Stomach smooth muscle (tissue), 2 donors: ENCODE results near the gene C1orf141.

Source experiments
- H3K27ac ChIP-seq: one replicate; pipeline ENCODE4 v1.7.0; 2013; ENCODE audit warnings: mild to moderate bottlenecking, low read length, inconsistent platforms
- H3K27me3 ChIP-seq, 2 donors: one replicate each; pipeline ENCODE4 v1.7.0; 2013; ENCODE audit warnings: low read length in 2 of 2; ENCODE audit not compliant: insufficient read depth in 2 of 2, control insufficient read depth in 1 of 2
- H3K36me3 ChIP-seq, 2 donors: one replicate each; pipeline ENCODE4 v1.7.0; 2013; ENCODE audit warnings: low read length in 2 of 2; ENCODE audit not compliant: control insufficient read depth in 2 of 2, insufficient read depth in 2 of 2
- H3K4me1 ChIP-seq: one replicate; pipeline ENCODE4 v1.7.0; 2013; ENCODE audit warnings: low read length; ENCODE audit not compliant: control insufficient read depth, insufficient read depth
- H3K4me3 ChIP-seq, 2 donors: one replicate each; pipeline ENCODE4 v1.7.0; 2013; ENCODE audit warnings: low read length in 2 of 2
- H3K9ac ChIP-seq, 2 donors: one replicate each; pipeline ENCODE4 v1.7.0; 2013; ENCODE audit warnings: low read length in 2 of 2, mild to moderate bottlenecking in 1 of 2
- H3K9me3 ChIP-seq, 2 donors: one replicate each; pipeline ENCODE4 v1.7.0; 2013; ENCODE audit warnings: low read length in 2 of 2; ENCODE audit not compliant: control insufficient read depth in 2 of 2
- donor health status: healthy.
- donor health status: Pancreatic carcinoma.

The C1orf141 gene

GRCh38 chr1:67059346-67059745, 75.4 kb downstream of the C1orf141 start:
- Histone ChIP-seq H3K36me3 (no peaks in the 10 kb centered on the region), H3K9ac (no peak overlapping the region), H3K27me3 (no peaks in the 10 kb centered on the region), H3K4me1 (peaks cover 5% of the 10 kb centered on the region), H3K27ac (no peak overlapping the region), H3K9me3 (no peaks in the 10 kb centered on the region), H3K4me3 (no peak overlapping the region)

GRCh38 chr1:67058761-67059160, 76.0 kb downstream of the C1orf141 start:
- Histone ChIP-seq H3K36me3 (no peaks in the 10 kb centered on the region), H3K9me3 (no peaks in the 10 kb centered on the region), H3K4me1 (peaks cover 6% of the 10 kb centered on the region), H3K27me3 (no peaks in the 10 kb centered on the region), H3K4me3 (no peak overlapping the region), H3K9ac (no peak overlapping the region), H3K27ac (no peak overlapping the region)

GRCh38 chr1:67058242-67058641, 76.5 kb downstream of the C1orf141 start:
- Histone ChIP-seq H3K27ac (no peak overlapping the region), H3K9ac (no peak overlapping the region), H3K9me3 (no peaks in the 10 kb centered on the region), H3K4me1 (peaks cover 6% of the 10 kb centered on the region), H3K36me3 (no peaks in the 10 kb centered on the region), H3K4me3 (no peak overlapping the region), H3K27me3 (no peaks in the 10 kb centered on the region)

- Histone ChIP-seq H3K9ac (peak within 1 kb of the TSS; percentile 91 to 93), H3K27me3 (no peaks in the 10 kb centered on the region), H3K4me3 (peak within 1 kb of the TSS; percentile 90 to 96), H3K36me3 (peaks cover 0 to 3% of the 10 kb centered on the region in 2 donors), H3K27ac (peak within 1 kb of the TSS; percentile 94), H3K9me3 (no peaks in the 10 kb centered on the region), H3K4me1 (peaks cover 6% of the 10 kb centered on the region)
Observed at GRCh38 chr1:67053785-67054772, 80.7 kb downstream of the C1orf141 start, which contains the start of gene SLC35D1. SLC35D1 (minus strand) TSS chr1:67054148; CDS start chr1:67054013, 135 bp downstream.

- H3K9me3 ChIP-seq = no peaks in the 10 kb centered on the region
- peak overlapping the region; percentile 94 for H3K27ac ChIP-seq
- H3K27me3 ChIP-seq = no peaks in the 10 kb centered on the region
- H3K9ac ChIP-seq = peak overlapping the region; percentile 91 to 93
- H3K4me1 ChIP-seq = peaks cover 6% of the 10 kb centered on the region
- peak overlapping the region; percentile 90 to 96 for H3K4me3 ChIP-seq
- peaks cover 0 to 4% of the 10 kb centered on the region in 2 donors for H3K36me3 ChIP-seq
Observed at GRCh38 chr1:67053535-67053784, 81.3 kb downstream of the C1orf141 start.

- Histone ChIP-seq H3K4me3 (peak overlapping the region; percentile 90 to 96), H3K4me1 (peaks cover 6% of the 10 kb centered on the region), H3K36me3 (peaks cover 2 to 9% of the 10 kb centered on the region in 2 donors), H3K9ac (peak overlapping the region; percentile 91 to 93), H3K9me3 (no peaks in the 10 kb centered on the region), H3K27me3 (no peaks in the 10 kb centered on the region), H3K27ac (peak overlapping the region; percentile 94)
Observed at GRCh38 chr1:67052741-67053534, 81.8 kb downstream of the C1orf141 start.

- H3K4me1 ChIP-seq = peaks cover 6% of the 10 kb centered on the region
- no peaks in the 10 kb centered on the region for H3K9me3 ChIP-seq
- no peak overlapping the region for H3K4me3 ChIP-seq
- H3K27ac ChIP-seq = no peak overlapping the region
- peaks cover 5 to 19% of the 10 kb centered on the region in 2 donors for H3K36me3 ChIP-seq
- H3K9ac ChIP-seq = peak overlapping the region in 1 of 2 donors; percentile 91
- H3K27me3 ChIP-seq = no peaks in the 10 kb centered on the region
Observed at GRCh38 chr1:67051196-67051595, 83.6 kb downstream of the C1orf141 start.

DNA sequence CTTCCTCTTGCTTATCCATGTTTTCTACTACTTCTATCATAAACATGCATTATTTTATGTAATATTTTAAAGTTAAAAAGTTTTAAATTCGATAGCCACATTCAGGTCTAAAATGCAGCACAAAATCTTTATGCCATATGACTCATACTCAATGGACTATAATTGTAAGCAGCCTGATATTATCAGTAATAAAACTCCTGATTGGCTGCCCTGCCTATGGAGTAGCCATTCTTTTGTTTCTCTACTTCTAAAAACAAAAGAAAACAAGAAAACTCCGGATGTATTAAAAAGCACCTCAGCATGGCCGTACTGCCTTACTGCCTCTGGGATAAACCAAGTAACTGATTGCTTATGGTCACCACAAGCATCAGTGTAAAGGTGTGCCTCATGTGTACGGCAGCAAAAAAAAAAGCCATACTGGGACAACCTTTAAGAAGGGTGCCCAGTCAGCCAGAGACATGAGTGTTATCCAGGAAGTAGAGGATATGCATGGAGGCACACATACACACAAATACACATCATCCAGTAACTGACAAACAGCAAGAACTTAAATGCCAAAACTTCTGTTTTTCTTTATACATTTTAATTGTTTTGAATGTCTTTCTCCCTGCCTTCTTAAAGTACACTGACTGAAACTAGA, 90.0 kb downstream of the C1orf141 start:
- Histone ChIP-seq H3K9me3 (no peaks in the 10 kb centered on the region), H3K27me3 (no peaks in the 10 kb centered on the region), H3K36me3 (peaks cover 24 to 35% of the 10 kb centered on the region in 2 donors), H3K9ac (no peak overlapping the region), H3K4me1 (peaks cover 2% of the 10 kb centered on the region), H3K4me3 (no peak overlapping the region), H3K27ac (no peak overlapping the region)

GRCh38 chr1:67043366-67043765, 91.4 kb downstream of the C1orf141 start:
- H3K27ac ChIP-seq = no peak overlapping the region
- no peak overlapping the region for H3K4me3 ChIP-seq
- H3K4me1 ChIP-seq = peaks cover 2% of the 10 kb centered on the region
- H3K9ac ChIP-seq = no peak overlapping the region
- peaks cover 27 to 39% of the 10 kb centered on the region in 2 donors for H3K36me3 ChIP-seq
- no peaks in the 10 kb centered on the region for H3K27me3 ChIP-seq
- no peaks in the 10 kb centered on the region for H3K9me3 ChIP-seq
